HCT116 (cell line): Measurements from ENCODE around the gene CDK4. TPM values are rescaled to one million over a fixed set of nuclear protein-coding genes. Genes with fewer than 3 reads are reported as not detected.

Experiments used
- ATAC-seq: fragments of 200-7000 bp; cut with Tn5 transposase; 2 replicates; pipeline ENCODE4 v1.9.1; 2020; ENCODE audit warnings: mild to moderate bottlenecking, moderate library complexity
- BruUV-seq: library from RNA; stranded (reverse); fragments of 400-500 nt; replicated peaks from 2 replicates; lab custom pipeline; 2021; lab: Mats Ljungman, UMichigan
- CTCF ChIA-PET: fragments of 300-600 bp; sonication (Branson Sonifier 250); formaldehyde crosslinking; loops from one replicate; lab custom pipeline; 2021; ENCODE audit warnings: antibody characterized with exemption; lab: Charles Lee
- POLR2A ChIA-PET: fragments of 300-600, 350-600 bp; sonication (Branson Sonifier 250); formaldehyde crosslinking; loops from one replicate; lab custom pipeline; 2021; ENCODE audit warnings: antibody characterized with exemption; lab: Charles Lee
- RAD21 ChIA-PET, 2 experiments: fragments of 300-600 bp; sonication (Branson Sonifier 250); formaldehyde crosslinking; loops; one replicate each; lab custom pipeline; 2023; ENCODE audit warnings: low total read pairs in 2 of 2; ENCODE audit not compliant: uncharacterized antibody in 2 of 2, unreplicated experiment in 2 of 2, low non-redundant PET in 1 of 2; lab: Charles Lee
- DNase-seq: peaks from one replicate; pipeline ENCODE4 v3.0.0-alpha.2; 2010; ENCODE audit warnings: low read depth, low spot score
- H2AFZ ChIP-seq: fragments of 200-600 bp; shearing (Covaris generic), sonication (generic); 2 replicates; pipeline ENCODE4 v1.6.1; 2017; ENCODE audit warnings: low read depth, mixed run types, mixed read lengths, antibody characterized with exemption, low read length; ENCODE audit not compliant: poor library complexity, severe bottlenecking
- H3K27ac ChIP-seq: 2 replicates; pipeline ENCODE4 v1.5.1; 2012; ENCODE audit warnings: low read depth, low read length
- H3K27me3 ChIP-seq: fragments of 200-600 bp; sonication (generic); 2 replicates; pipeline ENCODE4 v1.6.1; 2016; ENCODE audit warnings: mixed run types, low read length, mixed read lengths; ENCODE audit not compliant: insufficient read depth
- H3K36me3 ChIP-seq, 2 experiments: fragments of 200-500 bp in 1 of 2; fragments of 200-600 bp in 1 of 2; sonication (Bioruptor generic) in 1 of 2; sonication (generic) in 1 of 2; 2 replicates each; pipeline versions ENCODE4 v1.5.1 to v1.6.1; 2014 to 2016; ENCODE audit warnings: low read length in 2 of 2, inconsistent platforms in 1 of 2, mixed read lengths in 1 of 2, mixed run types in 1 of 2; ENCODE audit not compliant: insufficient read depth in 2 of 2, control insufficient read depth in 1 of 2
- H3K4me1 ChIP-seq, 2 experiments: fragments of 200-600 bp in 1 of 2; sonication (generic) in 1 of 2; 2 replicates each; pipeline versions ENCODE4 v1.5.1 to v1.6.1; 2012 to 2017; ENCODE audit warnings: low read length in 2 of 2, inconsistent platforms in 1 of 2, mild to moderate bottlenecking in 1 of 2, mixed read lengths in 1 of 2, mixed run types in 1 of 2, moderate library complexity in 1 of 2; ENCODE audit not compliant: insufficient read depth in 2 of 2, control insufficient read depth in 1 of 2
- H3K4me2 ChIP-seq: fragments of 200-600 bp; sonication (generic); 2 replicates; pipeline ENCODE4 v1.6.1; 2017; ENCODE audit warnings: mixed run types, low read length, mixed read lengths
- H3K4me3 ChIP-seq, 2 experiments: fragments of 200-600 bp in 1 of 2; sonication (generic) in 1 of 2; replicated peaks in 1 of 2; 2 replicates each; pipeline ENCODE4 v1.5.1; 2011 to 2016; ENCODE audit warnings: low read length in 2 of 2, control low read depth in 1 of 2, low read depth in 1 of 2, mild to moderate bottlenecking in 1 of 2, mixed read lengths in 1 of 2, mixed run types in 1 of 2
- H3K79me2 ChIP-seq: fragments of 200-600 bp; sonication (generic); 2 replicates; pipeline ENCODE4 v1.6.1; 2017; ENCODE audit warnings: mild to moderate bottlenecking, mixed run types, low read length, moderate library complexity, mixed read lengths; ENCODE audit not compliant: insufficient read depth
- H3K9ac ChIP-seq: fragments of 200-600 bp; sonication (generic); 2 replicates; pipeline ENCODE4 v1.6.1; 2016; ENCODE audit warnings: low read length, mixed read lengths
- H3K9me2 ChIP-seq: fragments of 200-600 bp; sonication (generic), shearing (Covaris generic); 2 replicates; pipeline ENCODE4 v1.6.1; 2017; ENCODE audit warnings: mixed run types, mild to moderate bottlenecking, moderate library complexity; ENCODE audit not compliant: insufficient read depth
- H3K9me3 ChIP-seq, 2 experiments: fragments of 200-500 bp in 1 of 2; fragments of 200-600 bp in 1 of 2; sonication (Bioruptor generic) in 1 of 2; sonication (generic) in 1 of 2; 2 replicates each; pipeline ENCODE4 v1.6.1; 2014 to 2017; ENCODE audit warnings: low read length in 2 of 2, mixed read lengths in 2 of 2, inconsistent platforms in 1 of 2, low read depth in 1 of 2, mild to moderate bottlenecking in 1 of 2, mixed run types in 1 of 2, moderate library complexity in 1 of 2; ENCODE audit not compliant: control insufficient read depth in 1 of 2, insufficient read depth in 1 of 2
- H4K20me1 ChIP-seq: fragments of 200-600 bp; sonication (generic), shearing (Covaris generic); 2 replicates; pipeline ENCODE4 v1.6.1; 2017; ENCODE audit warnings: mixed run types, mild to moderate bottlenecking, moderate library complexity; ENCODE audit not compliant: insufficient read depth
- ATF3 ChIP-seq: IDR thresholded peaks from 2 replicates; pipeline ENCODE4 v1.6.1; 2012
- CBX3 ChIP-seq: IDR thresholded peaks from 2 replicates; pipeline ENCODE4 v1.6.1; 2012; ENCODE audit warnings: low read depth
- CTCF ChIP-seq, 3 experiments: fragments of 200-600 bp in 1 of 3; sonication (generic) in 1 of 3; IDR thresholded peaks in 2 of 3; conservative IDR thresholded peaks in 1 of 3; 2 replicates each; pipeline ENCODE4 v1.5.1; 2012 to 2017; ENCODE audit warnings: low read depth in 2 of 3, low read length in 2 of 3, antibody characterized with exemption in 1 of 3, borderline replicate concordance in 1 of 3, control low read depth in 1 of 3, mild to moderate bottlenecking in 1 of 3, mixed read lengths in 1 of 3, mixed run types in 1 of 3, moderate library complexity in 1 of 3; ENCODE audit not compliant: insufficient read depth in 1 of 3
- EGR1 ChIP-seq: IDR thresholded peaks from 2 replicates; pipeline ENCODE4 v1.6.1; 2012; ENCODE audit warnings: low read depth
- EZH2 ChIP-seq: fragments of 200-600 bp; sonication (generic); IDR thresholded peaks from 2 replicates; pipeline ENCODE4 v1.6.1; 2017; ENCODE audit warnings: antibody characterized with exemption, mixed run types
- RAD21 ChIP-seq: IDR thresholded peaks from 2 replicates; pipeline ENCODE4 v1.6.1; 2012; ENCODE audit warnings: low read depth, mild to moderate bottlenecking
- TCF7L2 ChIP-seq: IDR thresholded peaks from 2 replicates; pipeline ENCODE4 v1.7.0; 2011; ENCODE audit warnings: borderline replicate concordance, inconsistent platforms; ENCODE audit not compliant: insufficient read depth, insufficient read length; ENCODE audit errors: extremely low read depth
- YY1 ChIP-seq: IDR thresholded peaks from 2 replicates; pipeline ENCODE4 v1.6.1; 2011; ENCODE audit warnings: low read length, low read depth, moderate library complexity, mild to moderate bottlenecking; ENCODE audit not compliant: insufficient replicate concordance; ENCODE audit errors: extremely low read depth
- ZNF274 ChIP-seq: fragments of 200-500 bp; sonication (Bioruptor generic); IDR thresholded peaks from 2 replicates; pipeline ENCODE4 v1.6.1; 2014; ENCODE audit warnings: mild to moderate bottlenecking, low read depth, low read length, inconsistent platforms
- intact Hi-C: fragments of 100-400 bp; cut with micrococcal nuclease; formaldehyde crosslinking; loops from 2 replicates; pipeline ENCODE4 v1.10.0; 2022
- total RNA-seq: library from RNA; stranded (reverse); gene quantifications from one replicate; pipeline ENCODE4 v1.2.1, GENCODE V29; 2021; ENCODE audit not compliant: unreplicated experiment
- TF ChIP-seq, protein P1 (sequence below): IDR thresholded peaks from 2 replicates; pipeline ENCODE4 v1.6.1; 2012
- TF ChIP-seq, protein P2 (sequence below): IDR thresholded peaks from 2 replicates; pipeline ENCODE4 v1.6.1; 2011; ENCODE audit warnings: mild to moderate bottlenecking, low read length, moderate library complexity; ENCODE audit not compliant: insufficient replicate concordance; ENCODE audit errors: extremely low read depth

The CDK4 gene
- total RNA-seq, 1 experiment from 2014 or later = 206 TPM

GRCh38 chr12:57741413-57741789, 10.7 kb downstream of the CDK4 start:
- ChIA-PET POLR2A (interaction anchor here (1.9 kb wide), 1 partner anchor 15 kb away, joined by 5 read pairs; no protein-coding TSS in a partner anchor), RAD21 (interaction anchor here in 1 of 2 experiments (1.4 kb wide), 1 partner anchor 158 kb away, joined by 3 read pairs; no protein-coding TSS in a partner anchor), CTCF (interaction anchor here (0.6 to 1.8 kb wide), 4 partner anchors 15 to 158 kb away, joined by 3 to 13 read pairs (median 9); no protein-coding TSS in a partner anchor)
- no peaks in the 10 kb centered on the region for H4K20me1 ChIP-seq
- no peaks in the 10 kb centered on the region for H3K79me2 ChIP-seq
- no peak overlapping the region for H2AFZ ChIP-seq
- H3K9ac ChIP-seq = peak overlapping the region; percentile 69
- peak overlapping the region; percentile 71 to 79 for H3K4me3 ChIP-seq
- peak overlapping the region; percentile 46 for H3K27ac ChIP-seq
- DNase-seq = no peak
- intact Hi-C loops = no loop called here
- H3K4me2 ChIP-seq = peak overlapping the region; percentile 87
- H3K4me1 ChIP-seq = peaks cover 10 to 36% of the 10 kb centered on the region in 2 experiments; a peak in 3 of 4 replicates
- TF ChIP-seq, protein P1, sequence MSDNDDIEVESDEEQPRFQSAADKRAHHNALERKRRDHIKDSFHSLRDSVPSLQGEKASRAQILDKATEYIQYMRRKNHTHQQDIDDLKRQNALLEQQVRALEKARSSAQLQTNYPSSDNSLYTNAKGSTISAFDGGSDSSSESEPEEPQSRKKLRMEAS = no peak
- TF ChIP-seq RAD21 (no peak), CTCF (IDR thresholded peaks at IDR 0.05 in 2 of 3, conservative IDR thresholded peaks at IDR 0.05 in 1 of 3; ENCODE audit: borderline replicate concordance in 1 of 3, insufficient read depth in 1 of 3, low read depth in 2 of 3, low read length in 2 of 3) (no peak), ATF3 (no peak), EGR1 (no peak), EZH2 (no peak), CBX3 (no peak), ZNF274 (no peak), TCF7L2 (no peak), YY1 (no peak)
- TF ChIP-seq, protein P2, sequence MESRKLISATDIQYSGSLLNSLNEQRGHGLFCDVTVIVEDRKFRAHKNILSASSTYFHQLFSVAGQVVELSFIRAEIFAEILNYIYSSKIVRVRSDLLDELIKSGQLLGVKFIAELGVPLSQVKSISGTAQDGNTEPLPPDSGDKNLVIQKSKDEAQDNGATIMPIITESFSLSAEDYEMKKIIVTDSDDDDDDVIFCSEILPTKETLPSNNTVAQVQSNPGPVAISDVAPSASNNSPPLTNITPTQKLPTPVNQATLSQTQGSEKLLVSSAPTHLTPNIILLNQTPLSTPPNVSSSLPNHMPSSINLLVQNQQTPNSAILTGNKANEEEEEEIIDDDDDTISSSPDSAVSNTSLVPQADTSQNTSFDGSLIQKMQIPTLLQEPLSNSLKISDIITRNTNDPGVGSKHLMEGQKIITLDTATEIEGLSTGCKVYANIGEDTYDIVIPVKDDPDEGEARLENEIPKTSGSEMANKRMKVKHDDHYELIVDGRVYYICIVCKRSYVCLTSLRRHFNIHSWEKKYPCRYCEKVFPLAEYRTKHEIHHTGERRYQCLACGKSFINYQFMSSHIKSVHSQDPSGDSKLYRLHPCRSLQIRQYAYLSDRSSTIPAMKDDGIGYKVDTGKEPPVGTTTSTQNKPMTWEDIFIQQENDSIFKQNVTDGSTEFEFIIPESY = no peak
- H3K9me2 ChIP-seq = no peaks in the 10 kb centered on the region
- no peaks in the 10 kb centered on the region for H3K9me3 ChIP-seq
- no peaks in the 10 kb centered on the region for H3K27me3 ChIP-seq
- no peaks in the 10 kb centered on the region for H3K36me3 ChIP-seq
- no peak for ATAC-seq
- BruUV-seq = no TSS peak
